Activated naive CD8-positive, alpha-beta T cell treated with anti-CD3 and anti-CD28 coated beads for 36 hours (primary cell): Measurements from ENCODE around the gene MAVS. TPM values are rescaled to one million over a fixed set of nuclear protein-coding genes. Genes with fewer than 3 reads are reported as not detected.
"Not testable (repeated sequence)": the region's sequence is repeated elsewhere in the genome, so short reads cannot be mapped to it uniquely, and the experiment has no call there.

ENCODE experiments used
- DNase-seq: peaks from one replicate; pipeline ENCODE4 v3.0.0; 2021
- H3K27ac Mint-ChIP-seq: one replicate; pipeline ENCODE4 v1.8.0; 2022; ENCODE audit warnings: mild to moderate bottlenecking, moderate library complexity, mixed read lengths
- H3K27me3 Mint-ChIP-seq: one replicate; pipeline ENCODE4 v1.8.0; 2022; ENCODE audit warnings: mild to moderate bottlenecking, mixed read lengths
- H3K36me3 Mint-ChIP-seq: one replicate; pipeline ENCODE4 v1.8.0; 2021; ENCODE audit warnings: mild to moderate bottlenecking, mixed read lengths
- H3K4me1 Mint-ChIP-seq: one replicate; pipeline ENCODE4 v1.8.0; 2021; ENCODE audit warnings: mixed read lengths
- H3K4me3 Mint-ChIP-seq: one replicate; pipeline ENCODE4 v1.8.0; 2022; ENCODE audit warnings: mild to moderate bottlenecking, moderate library complexity, mixed read lengths
- H3K9me3 Mint-ChIP-seq: one replicate; pipeline ENCODE4 v1.8.0; 2022; ENCODE audit warnings: mixed read lengths
- total RNA-seq, 2 experiments: library from RNA; stranded (reverse); gene quantifications; one replicate each; pipeline ENCODE4 v1.2.3, GENCODE V29; 2021

Gene MAVS
- total RNA-seq, 2 experiments from 2014 or later = 21.2 to 21.6 TPM

DNA sequence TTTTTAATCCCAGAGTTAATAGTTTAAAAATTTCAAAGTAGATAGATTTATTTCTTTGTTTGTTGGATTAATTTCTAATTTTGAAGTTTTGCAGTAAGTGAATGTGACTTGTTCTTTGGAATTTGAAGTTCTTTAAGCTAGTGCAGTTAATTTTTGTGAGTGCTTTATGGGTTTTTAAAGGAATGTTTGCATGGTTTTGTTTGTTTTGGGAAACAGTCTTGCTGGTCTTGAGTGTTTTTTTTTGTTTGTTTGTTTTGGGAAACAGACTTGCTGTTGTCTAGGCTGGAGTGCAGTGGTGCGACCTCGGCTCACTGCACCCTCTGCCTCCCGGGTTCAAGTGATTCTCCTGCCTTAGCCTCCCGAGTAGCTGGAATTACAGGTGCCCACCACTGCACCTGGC, 52.0 kb downstream of the MAVS start:
- H3K9me3 Mint-ChIP-seq = no peaks in the 10 kb centered on the region
- no peaks in the 10 kb centered on the region for H3K27me3 Mint-ChIP-seq
- peaks cover 59% of the 10 kb centered on the region for H3K4me1 Mint-ChIP-seq
- peak overlapping the region; percentile 38 for H3K27ac Mint-ChIP-seq
- no peak for DNase-seq
- peaks cover 39% of the 10 kb centered on the region for H3K36me3 Mint-ChIP-seq
- no peak overlapping the region for H3K4me3 Mint-ChIP-seq

DNA sequence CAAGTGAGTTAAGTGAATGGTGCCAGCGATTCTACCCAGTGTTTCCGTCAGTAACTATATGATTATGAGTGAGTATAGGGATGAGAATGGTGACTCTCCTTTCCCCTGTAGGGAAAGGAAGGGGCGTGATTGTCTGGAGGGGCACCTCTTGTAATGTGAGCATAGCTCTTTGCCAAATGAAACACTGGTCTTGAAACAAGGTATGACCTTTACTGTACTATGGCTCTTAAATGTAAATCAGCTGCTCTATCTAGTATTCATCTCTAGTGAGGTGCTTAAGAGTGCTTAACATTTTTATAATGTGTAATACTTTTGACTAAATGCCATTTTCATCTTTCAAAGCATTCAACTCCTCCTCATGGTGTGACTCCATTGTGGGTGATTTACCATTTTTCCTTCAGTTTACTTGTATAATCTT, 53.6 kb downstream of the MAVS start:
- Mint-ChIP-seq H3K27me3 (no peaks in the 10 kb centered on the region), H3K36me3 (peaks cover 35% of the 10 kb centered on the region), H3K4me3 (no peak overlapping the region), H3K4me1 (peaks cover 62% of the 10 kb centered on the region), H3K9me3 (no peaks in the 10 kb centered on the region), H3K27ac (peak overlapping the region; percentile 76)
- DNase-seq = no peak

DNA sequence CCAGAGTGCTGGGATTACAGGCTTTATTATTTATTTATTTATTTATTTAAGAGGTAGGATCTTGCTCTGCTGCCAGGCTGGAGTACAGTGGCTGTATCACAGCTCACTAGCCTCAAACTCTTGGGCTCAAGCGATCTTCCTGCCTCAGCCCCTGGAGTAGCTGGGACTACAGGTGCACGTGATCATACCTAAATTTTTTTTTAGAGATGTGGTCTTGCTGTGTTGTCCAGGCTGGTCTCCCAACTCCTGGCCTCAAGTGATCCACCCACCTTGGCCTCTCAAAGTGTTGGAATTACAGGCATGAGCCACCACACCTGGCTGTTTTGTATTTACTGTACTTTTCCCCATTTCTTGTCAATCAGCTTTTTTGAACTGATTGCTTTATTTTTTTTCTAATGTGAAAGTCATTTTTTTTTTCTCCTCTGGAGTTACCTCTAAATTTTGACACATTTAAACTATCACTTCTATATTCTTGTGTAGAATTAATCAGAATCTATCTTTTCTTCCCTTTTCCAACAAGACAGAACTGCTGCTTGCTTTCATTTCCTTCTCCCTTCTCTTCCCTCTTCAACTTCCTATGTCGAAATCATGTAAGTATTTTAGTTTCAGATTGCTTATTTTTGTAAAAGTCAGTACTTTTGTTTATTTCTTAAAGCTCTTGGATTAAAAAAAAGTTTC, 54.5 kb downstream of the MAVS start:
- Mint-ChIP-seq H3K27ac (peak overlapping the region; percentile 62), H3K36me3 (peaks cover 32% of the 10 kb centered on the region), H3K4me3 (peak overlapping the region; percentile 3), H3K9me3 (no peaks in the 10 kb centered on the region), H3K27me3 (no peaks in the 10 kb centered on the region), H3K4me1 (peaks cover 58% of the 10 kb centered on the region)
- DNase-seq = no peak

DNA sequence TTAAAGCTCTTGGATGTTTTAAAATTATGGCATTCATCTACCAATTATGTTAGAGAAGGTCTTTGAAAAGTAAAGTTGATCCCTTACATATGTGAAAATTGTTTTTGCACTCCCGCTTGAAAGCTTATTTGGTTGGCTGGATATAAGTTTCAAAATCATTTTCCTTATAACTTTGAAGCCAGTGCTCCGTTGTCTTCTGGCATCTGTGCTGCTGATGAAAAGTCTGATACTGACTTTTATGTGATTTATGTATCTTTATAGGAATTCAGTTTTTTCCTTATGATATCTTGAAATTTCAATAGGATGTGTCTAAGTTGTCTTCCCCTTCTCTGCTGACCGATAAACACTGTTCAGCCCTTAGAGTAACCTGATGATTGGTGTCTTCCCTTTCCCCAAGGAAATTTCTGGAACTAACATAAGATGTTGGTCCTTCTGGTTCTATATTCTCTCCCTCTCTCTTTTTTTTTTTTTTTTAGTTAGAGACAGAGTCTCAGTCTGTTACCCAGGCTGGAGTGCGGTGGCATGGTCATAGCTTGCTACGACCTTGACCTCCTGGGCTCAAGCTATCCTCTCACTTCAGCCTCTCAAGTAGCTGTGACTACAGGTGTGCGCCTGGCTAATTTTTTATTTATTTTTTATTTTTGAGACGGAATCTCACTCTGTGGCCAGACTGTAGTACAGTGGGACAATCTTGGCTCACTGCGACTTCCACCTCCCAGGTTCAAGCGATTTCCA, 55.2 kb downstream of the MAVS start:
- no peak for DNase-seq
- H3K4me1 Mint-ChIP-seq = peaks cover 57% of the 10 kb centered on the region
- no peaks in the 10 kb centered on the region for H3K27me3 Mint-ChIP-seq
- peak overlapping the region; percentile 62 for H3K27ac Mint-ChIP-seq
- H3K4me3 Mint-ChIP-seq = peak overlapping the region; percentile 3
- H3K36me3 Mint-ChIP-seq = peaks cover 29% of the 10 kb centered on the region
- H3K9me3 Mint-ChIP-seq = no peaks in the 10 kb centered on the region

DNA sequence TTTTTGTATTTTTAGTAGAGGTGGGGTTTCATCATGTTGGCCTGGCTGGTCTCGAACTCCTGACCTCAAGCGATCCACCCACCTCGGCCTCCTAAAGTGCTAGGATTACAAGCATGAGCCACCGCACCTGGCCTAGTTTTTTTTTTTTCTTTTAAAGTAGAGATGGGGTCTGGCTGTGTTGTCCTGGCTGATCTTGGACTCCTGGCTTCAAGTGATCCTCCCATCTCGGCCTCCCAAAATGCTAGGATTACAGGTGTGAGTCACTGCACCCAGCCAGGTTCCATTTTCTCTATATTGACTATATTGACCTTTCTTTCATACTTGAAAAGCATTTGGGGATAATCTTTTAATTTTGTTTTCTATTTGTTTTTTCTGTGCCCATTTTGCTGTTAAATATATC, 55.8 kb downstream of the MAVS start:
- H3K36me3 Mint-ChIP-seq = peaks cover 24% of the 10 kb centered on the region
- DNase-seq = no peak
- H3K27ac Mint-ChIP-seq = no peak overlapping the region
- H3K9me3 Mint-ChIP-seq = no peaks in the 10 kb centered on the region
- H3K27me3 Mint-ChIP-seq = no peaks in the 10 kb centered on the region
- H3K4me1 Mint-ChIP-seq = peaks cover 56% of the 10 kb centered on the region
- H3K4me3 Mint-ChIP-seq = no peak overlapping the region

DNA sequence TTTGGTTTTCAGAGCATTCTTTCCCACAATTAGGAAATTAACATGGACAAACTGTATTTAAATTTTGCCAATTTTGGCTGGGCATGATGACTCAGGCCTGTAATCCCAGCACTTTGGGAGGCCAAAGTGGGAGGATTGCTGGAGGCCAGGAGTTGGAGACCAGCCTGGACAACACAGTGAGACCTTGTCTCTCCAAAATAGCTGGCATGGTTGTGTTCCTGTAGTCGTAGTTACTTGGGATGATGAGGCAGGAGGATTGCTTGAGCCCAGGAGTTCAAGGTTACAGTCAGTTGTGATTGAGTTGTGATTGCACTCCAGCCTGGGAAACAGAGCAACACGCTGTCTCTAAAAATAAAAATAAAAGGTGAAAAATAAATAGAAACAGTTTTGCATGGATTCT, 57.6 kb downstream of the MAVS start:
- peak overlapping the region; percentile 23 for H3K27ac Mint-ChIP-seq
- DNase-seq = no peak
- no peak overlapping the region for H3K4me3 Mint-ChIP-seq
- no peaks in the 10 kb centered on the region for H3K27me3 Mint-ChIP-seq
- peaks cover 38% of the 10 kb centered on the region for H3K36me3 Mint-ChIP-seq
- no peaks in the 10 kb centered on the region for H3K9me3 Mint-ChIP-seq
- H3K4me1 Mint-ChIP-seq = peaks cover 59% of the 10 kb centered on the region

DNA sequence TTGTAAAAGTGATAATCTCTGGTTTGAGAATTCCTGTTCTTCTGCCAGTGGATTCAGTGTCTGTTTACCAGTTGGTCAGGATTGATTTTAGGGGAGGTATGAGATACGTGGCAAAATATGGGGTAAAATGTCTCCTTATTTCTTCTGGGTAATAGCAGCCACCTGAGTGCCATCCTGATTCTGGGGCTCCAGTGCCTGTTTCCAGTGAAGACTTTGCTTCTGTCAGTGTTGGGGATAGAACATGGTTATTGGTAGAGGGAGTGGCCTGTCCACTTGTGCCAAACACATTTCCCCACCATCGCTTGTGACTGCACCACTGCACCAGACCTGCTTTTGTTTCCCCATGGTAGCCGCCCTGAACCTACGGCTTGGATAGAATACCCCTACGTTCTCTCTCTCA, 58.2 kb downstream of the MAVS start:
- H3K36me3 Mint-ChIP-seq = peaks cover 39% of the 10 kb centered on the region

DNA sequence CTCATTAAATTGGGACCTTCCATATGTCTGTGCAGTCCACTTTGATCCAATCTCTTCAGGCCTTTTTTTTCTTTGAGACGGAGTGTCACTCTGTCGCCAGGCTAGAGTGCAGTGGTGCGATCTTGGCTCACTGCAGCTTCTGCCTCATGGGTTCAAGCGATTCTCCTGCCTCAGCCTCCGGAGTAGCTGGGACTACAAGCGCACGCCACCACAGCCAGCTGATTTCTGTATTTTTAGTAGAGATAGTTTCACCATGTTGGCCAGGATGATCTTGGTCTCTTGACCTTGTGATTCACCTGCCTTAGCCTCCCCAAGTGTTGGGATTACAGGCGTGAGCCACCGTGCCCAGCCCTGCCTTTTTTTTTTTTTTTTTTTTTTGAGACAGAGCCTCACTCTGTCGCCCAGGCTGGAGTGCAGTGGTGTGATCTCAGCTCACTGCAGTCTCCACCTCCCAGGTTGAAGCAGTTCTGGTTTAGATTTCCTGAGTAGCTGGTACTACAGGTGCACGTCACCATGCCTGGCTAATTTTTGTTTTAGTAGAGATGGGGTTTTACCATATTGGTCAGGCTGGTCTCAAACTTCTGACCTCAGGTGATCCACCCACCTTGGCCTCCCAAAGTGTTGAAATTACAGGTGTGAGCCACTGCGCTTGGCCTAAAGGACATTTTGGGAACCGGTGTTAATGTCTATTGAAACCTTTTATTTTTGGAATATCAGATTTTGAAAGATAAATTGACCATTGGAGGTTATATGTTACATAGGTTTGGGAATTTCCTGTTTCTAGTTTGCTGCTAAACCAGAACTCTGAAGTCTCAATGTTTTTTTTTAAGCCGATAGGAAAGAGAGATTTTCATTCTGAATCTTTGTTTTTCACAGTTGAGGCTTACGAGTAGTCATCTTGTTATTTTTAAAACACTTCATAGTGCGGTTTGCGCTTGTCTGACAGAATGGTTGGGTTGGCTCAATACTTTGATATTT, 60.4 kb downstream of the MAVS start:
- not testable (repeated sequence) for H3K9me3 Mint-ChIP-seq, H3K27me3 Mint-ChIP-seq
- H3K36me3 Mint-ChIP-seq = peaks cover 42% of the 10 kb centered on the region
- peak overlapping the region; percentile 78 for H3K27ac Mint-ChIP-seq
- DNase-seq = peak; percentile 27
- H3K4me3 Mint-ChIP-seq = peak overlapping the region; percentile 40
- peaks cover 40% of the 10 kb centered on the region for H3K4me1 Mint-ChIP-seq

More for the DNA sequence above, 58.2 kb downstream of the MAVS start:
- H3K9me3 Mint-ChIP-seq = no peaks in the 10 kb centered on the region
- no peak overlapping the region for H3K4me3 Mint-ChIP-seq
- H3K4me1 Mint-ChIP-seq = peaks cover 53% of the 10 kb centered on the region
- H3K27me3 Mint-ChIP-seq = no peaks in the 10 kb centered on the region
- peak overlapping the region; percentile 1 for H3K27ac Mint-ChIP-seq
- no peak for DNase-seq

DNA sequence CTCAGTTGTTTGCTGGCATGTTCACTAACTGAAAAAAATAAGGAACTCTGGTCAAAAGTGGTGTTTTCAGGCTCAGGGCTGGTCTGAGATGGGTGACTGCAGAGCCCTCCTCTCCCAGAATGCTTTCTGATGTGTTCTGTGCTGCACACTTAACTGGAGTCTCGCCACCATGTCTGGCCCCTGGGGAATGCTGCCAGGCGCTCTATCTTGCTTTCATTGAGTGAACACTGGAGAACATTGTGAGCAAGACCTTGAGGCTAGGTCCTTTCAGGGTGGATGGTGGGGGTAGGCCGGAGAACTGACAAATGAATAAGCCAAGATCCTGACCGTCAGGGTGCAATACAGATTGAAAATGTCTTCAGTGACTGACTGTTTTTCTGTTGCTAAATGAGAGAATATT, 62.0 kb downstream of the MAVS start:
- Mint-ChIP-seq H3K4me3 (no peak overlapping the region), H3K4me1 (peaks cover 33% of the 10 kb centered on the region), H3K27me3 (no peaks in the 10 kb centered on the region), H3K27ac (peak overlapping the region; percentile 28), H3K9me3 (no peaks in the 10 kb centered on the region), H3K36me3 (peaks cover 48% of the 10 kb centered on the region)
- no peak for DNase-seq

DNA sequence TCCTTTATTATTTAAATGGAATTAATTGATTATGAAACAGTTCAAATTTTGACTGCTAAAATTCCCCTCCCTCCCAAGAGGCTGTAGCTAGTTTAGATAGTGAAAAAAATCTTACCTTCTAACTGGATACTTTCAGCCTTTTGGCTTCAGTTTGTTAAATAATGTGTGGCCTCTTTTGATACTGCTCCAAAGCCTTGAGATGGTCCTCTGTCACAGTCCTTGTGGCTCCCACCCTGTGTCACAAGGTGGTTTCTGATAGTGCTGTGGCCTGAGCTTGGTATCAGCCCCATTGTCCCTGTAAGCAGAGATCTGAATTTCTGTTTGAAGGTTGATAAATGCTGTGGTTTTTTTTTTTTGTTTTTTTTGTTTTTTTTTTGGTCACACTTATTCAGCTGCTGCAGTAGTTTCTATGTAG, 63.3 kb downstream of the MAVS start:
- H3K4me1 Mint-ChIP-seq = peaks cover 33% of the 10 kb centered on the region

DNA sequence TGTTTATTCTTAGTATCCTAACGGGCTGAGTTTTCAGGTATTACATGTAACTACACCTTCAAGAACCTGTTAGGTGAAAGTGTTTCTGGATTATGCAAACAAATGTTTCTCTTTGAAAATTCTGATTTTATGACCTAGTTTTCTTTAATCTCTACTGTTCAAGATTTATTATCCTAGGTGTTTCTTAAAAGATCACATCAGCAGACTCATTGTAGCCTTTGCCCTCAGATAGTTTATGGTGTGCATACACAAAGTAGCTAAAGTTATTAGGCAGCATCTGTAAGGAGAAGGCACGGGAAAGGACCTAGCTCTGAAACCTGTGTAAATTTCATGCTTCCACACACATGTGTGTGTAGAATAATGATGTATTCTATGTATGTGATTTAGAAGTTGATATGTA, 64.2 kb downstream of the MAVS start:
- DNase-seq = no peak
- peaks cover 36% of the 10 kb centered on the region for H3K4me1 Mint-ChIP-seq
- peak overlapping the region; percentile 8 for H3K27ac Mint-ChIP-seq
- H3K27me3 Mint-ChIP-seq = no peaks in the 10 kb centered on the region
- no peak overlapping the region for H3K4me3 Mint-ChIP-seq
- H3K9me3 Mint-ChIP-seq = no peaks in the 10 kb centered on the region
- peaks cover 67% of the 10 kb centered on the region for H3K36me3 Mint-ChIP-seq

More for the DNA sequence above, 63.3 kb downstream of the MAVS start:
- Mint-ChIP-seq H3K27ac (no peak overlapping the region), H3K27me3 (no peaks in the 10 kb centered on the region), H3K36me3 (peaks cover 60% of the 10 kb centered on the region), H3K9me3 (no peaks in the 10 kb centered on the region), H3K4me3 (no peak overlapping the region)
- no peak for DNase-seq

DNA sequence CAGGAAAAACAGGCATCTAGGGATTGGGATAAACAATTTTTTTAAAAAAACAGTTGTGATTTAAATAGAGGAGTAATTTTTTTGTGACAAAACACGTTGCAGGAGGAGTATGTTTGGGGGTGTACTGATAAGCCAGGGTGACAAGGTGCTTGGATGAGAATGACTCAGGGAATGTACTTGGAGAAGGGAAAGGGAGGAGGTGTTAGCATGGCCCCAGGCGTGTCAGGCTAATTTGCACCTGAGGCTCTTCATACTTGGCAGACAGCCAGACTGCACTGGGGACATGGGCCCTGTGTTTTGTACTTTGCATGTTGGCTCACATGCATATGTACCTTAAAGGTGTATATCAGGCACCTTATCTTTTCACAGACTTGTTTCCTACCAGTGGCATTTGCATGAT, 65.3 kb downstream of the MAVS start:
- no peak for DNase-seq
- Mint-ChIP-seq H3K36me3 (peaks cover 71% of the 10 kb centered on the region), H3K27me3 (no peaks in the 10 kb centered on the region), H3K27ac (no peak overlapping the region), H3K9me3 (no peaks in the 10 kb centered on the region), H3K4me1 (peaks cover 33% of the 10 kb centered on the region), H3K4me3 (no peak overlapping the region)

DNA sequence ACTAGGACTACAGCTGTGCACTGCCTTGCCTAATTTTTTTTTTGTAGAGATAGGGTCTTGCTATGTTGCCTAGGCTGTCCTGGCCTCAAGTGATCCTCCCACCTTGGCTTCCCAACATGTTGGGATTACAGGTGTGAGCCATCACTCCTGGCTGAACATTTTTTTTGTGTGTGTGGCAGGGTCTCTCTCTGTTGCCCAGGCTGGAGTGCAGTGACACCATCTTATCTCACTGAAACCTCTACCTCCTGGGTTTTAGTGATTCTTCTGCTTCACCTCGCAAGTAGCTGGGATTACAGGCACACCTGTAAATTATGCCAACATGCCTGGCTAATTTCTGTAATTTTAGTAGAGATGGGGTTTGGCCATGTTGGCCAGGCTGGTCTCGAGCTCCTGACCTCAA, 67.8 kb downstream of the MAVS start:
- Mint-ChIP-seq H3K36me3 (peaks cover 65% of the 10 kb centered on the region), H3K27me3 (no peaks in the 10 kb centered on the region), H3K27ac (no peak overlapping the region), H3K4me3 (no peak overlapping the region), H3K9me3 (no peaks in the 10 kb centered on the region), H3K4me1 (peaks cover 26% of the 10 kb centered on the region)
- DNase-seq = no peak

DNA sequence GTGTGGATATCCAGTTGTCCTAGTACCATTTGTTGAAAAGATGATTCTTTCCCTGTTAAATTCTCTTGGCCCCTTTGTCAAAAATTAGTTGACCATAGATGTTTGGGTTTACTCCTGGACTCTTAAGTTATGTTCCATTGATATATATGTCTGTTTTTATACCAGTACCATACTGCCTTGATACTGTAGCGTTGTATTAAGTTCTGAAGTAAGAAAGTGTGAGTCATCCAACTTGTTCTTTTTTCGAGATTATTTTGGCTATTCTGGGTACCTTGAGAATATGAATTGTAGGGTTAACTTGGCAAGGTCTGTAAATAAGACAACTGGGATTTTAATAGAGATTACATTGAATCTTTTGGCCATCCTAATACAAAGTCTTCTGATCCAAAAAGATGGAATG, 69.1 kb downstream of the MAVS start:
- H3K4me3 Mint-ChIP-seq = no peak overlapping the region
- no peaks in the 10 kb centered on the region for H3K9me3 Mint-ChIP-seq
- no peaks in the 10 kb centered on the region for H3K27me3 Mint-ChIP-seq
- H3K27ac Mint-ChIP-seq = peak overlapping the region; percentile 1
- peaks cover 57% of the 10 kb centered on the region for H3K36me3 Mint-ChIP-seq
- H3K4me1 Mint-ChIP-seq = peaks cover 24% of the 10 kb centered on the region
- DNase-seq = no peak

DNA sequence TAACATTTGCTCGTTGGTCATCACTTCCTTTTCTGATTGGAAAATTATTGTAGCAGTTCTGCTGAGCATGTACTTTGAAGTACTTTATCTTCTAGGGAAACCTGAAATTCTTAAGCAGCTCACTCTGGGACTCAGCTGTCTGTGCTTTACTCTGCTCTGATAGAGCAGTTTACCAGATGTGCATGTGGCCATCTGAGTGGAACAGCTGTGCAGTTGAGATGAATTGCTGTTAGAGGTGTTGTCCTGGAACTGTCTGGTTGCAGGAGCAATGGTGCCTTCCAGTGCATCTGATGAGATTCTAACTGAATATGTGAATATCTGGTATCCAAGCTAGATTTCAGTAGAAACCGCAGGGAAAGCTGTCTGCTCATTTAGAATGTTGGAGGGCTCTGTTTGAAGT, 69.7 kb downstream of the MAVS start:
- no peak overlapping the region for H3K27ac Mint-ChIP-seq
- H3K27me3 Mint-ChIP-seq = no peaks in the 10 kb centered on the region
- peaks cover 21% of the 10 kb centered on the region for H3K4me1 Mint-ChIP-seq
- peaks cover 55% of the 10 kb centered on the region for H3K36me3 Mint-ChIP-seq
- H3K4me3 Mint-ChIP-seq = no peak overlapping the region
- no peaks in the 10 kb centered on the region for H3K9me3 Mint-ChIP-seq
- no peak for DNase-seq
